AG04449 (cell line): ENCODE data around the gene PIAS1.

Source experiments
- CTCF ChIA-PET: fragments of 350-600 bp; formaldehyde crosslinking; extraction: SDS; loops from one replicate; lab custom pipeline; 2021; ENCODE audit warnings: antibody characterized with exemption; lab: Yijun Ruan, JAX
- POLR2A ChIA-PET: fragments of 400-600, 350-600 bp; formaldehyde crosslinking; extraction: SDS; loops from one replicate; lab custom pipeline; 2020; ENCODE audit warnings: antibody characterized with exemption, inconsistent platforms; lab: Yijun Ruan, JAX
- DNase-seq: peaks from one replicate; pipeline ENCODE4 v3.0.0-alpha.2; 2010; ENCODE audit warnings: low read depth, low spot score
- H3K4me3 ChIP-seq: 2 replicates; pipeline ENCODE4 v1.5.1; 2011; ENCODE audit warnings: low read depth, mild to moderate bottlenecking, control low read depth, low read length
- TF ChIP-seq, protein P1 (sequence below): IDR thresholded peaks from one replicate; pipeline ENCODE4 v1.5.1; 2011; ENCODE audit warnings: mild to moderate bottlenecking, moderate library complexity, low read length, control low read depth, inconsistent platforms; ENCODE audit not compliant: insufficient read depth; ENCODE audit errors: missing control alignments

PIAS1 gene

DNA sequence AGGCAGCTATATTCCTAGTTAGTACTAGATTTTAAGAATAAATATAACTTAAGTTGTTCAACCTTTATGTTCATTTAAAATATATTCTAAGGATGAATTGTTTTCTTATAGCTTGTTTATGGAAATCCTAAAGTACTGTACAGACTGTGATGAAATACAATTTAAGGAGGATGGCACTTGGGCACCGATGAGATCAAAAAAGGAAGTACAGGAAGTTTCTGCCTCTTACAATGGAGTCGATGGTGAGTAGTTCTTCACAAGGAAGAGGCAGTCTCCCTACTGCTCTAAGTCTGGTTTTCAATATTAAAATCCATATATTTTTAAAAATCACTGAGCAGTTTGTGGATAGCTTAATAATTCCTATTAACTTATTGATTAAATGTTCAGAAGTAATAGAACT lies 121.4 kb downstream of the PIAS1 start:
- H3K4me3 ChIP-seq, result no peak overlapping the region
- POLR2A ChIA-PET, result no interaction called here
- TF ChIP-seq, protein P1, sequence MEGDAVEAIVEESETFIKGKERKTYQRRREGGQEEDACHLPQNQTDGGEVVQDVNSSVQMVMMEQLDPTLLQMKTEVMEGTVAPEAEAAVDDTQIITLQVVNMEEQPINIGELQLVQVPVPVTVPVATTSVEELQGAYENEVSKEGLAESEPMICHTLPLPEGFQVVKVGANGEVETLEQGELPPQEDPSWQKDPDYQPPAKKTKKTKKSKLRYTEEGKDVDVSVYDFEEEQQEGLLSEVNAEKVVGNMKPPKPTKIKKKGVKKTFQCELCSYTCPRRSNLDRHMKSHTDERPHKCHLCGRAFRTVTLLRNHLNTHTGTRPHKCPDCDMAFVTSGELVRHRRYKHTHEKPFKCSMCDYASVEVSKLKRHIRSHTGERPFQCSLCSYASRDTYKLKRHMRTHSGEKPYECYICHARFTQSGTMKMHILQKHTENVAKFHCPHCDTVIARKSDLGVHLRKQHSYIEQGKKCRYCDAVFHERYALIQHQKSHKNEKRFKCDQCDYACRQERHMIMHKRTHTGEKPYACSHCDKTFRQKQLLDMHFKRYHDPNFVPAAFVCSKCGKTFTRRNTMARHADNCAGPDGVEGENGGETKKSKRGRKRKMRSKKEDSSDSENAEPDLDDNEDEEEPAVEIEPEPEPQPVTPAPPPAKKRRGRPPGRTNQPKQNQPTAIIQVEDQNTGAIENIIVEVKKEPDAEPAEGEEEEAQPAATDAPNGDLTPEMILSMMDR, result no peak
- no peak for DNase-seq
- CTCF ChIA-PET, result interaction anchor here (1.0 to 1.8 kb wide), 5 partner anchors 18 to 312 kb away, joined by 3 to 10 read pairs (median 3); no protein-coding TSS in a partner anchor

DNA sequence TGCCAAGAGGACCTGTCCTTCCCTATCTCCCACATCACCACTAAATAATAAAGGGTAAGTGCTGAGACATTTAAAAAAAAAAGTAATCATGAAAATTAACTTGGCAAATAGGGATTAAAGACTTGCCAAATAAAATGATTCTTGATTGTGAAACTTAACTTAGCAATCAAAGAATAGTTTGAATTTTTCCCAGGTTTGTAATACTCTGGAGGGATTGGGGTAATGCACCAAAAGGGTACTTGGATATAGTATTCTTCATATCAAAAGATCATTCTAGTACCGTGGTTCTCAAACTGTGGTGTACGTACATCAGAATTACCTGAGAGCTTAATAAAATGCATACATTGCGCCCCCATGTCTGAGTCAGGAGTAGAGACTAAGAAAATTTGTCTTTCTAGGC lies 122.5 kb downstream of the PIAS1 start:
- no peak overlapping the region for H3K4me3 ChIP-seq
- CTCF ChIA-PET, result interaction anchor here (1.1 to 1.8 kb wide), 3 partner anchors 15 to 313 kb away, joined by 3 to 10 read pairs (median 3); no protein-coding TSS in a partner anchor
- TF ChIP-seq, protein P1, result no peak
- no peak for DNase-seq
- POLR2A ChIA-PET, result no interaction called here

DNA sequence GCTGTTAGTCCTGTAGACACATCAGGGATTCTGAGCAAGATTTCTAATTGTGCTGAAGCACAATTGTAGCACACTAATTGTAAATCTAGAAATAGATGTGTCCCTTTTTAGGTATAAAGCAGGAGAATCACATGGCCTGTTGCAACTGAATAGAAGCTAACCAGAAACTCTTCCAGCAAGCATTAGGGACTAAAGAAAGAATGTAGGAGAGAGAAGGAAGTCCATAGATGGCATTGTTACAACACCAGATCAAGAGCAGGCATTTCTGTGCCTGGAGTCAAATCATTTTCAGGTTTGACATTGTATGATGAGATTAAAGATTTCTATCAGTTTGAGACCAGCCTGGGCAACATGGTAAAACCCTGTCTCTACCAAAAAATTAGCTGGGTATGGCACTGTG lies 123.6 kb downstream of the PIAS1 start:
- ChIA-PET POLR2A (no interaction called here), CTCF (interaction anchor here (1.0 to 1.5 kb wide), 2 partner anchors 19 to 315 kb away, joined by 3 to 7 read pairs; no protein-coding TSS in a partner anchor)
- DNase-seq, result peak; percentile 61
- TF ChIP-seq, protein P1, result no peak
- no peak overlapping the region for H3K4me3 ChIP-seq

DNA sequence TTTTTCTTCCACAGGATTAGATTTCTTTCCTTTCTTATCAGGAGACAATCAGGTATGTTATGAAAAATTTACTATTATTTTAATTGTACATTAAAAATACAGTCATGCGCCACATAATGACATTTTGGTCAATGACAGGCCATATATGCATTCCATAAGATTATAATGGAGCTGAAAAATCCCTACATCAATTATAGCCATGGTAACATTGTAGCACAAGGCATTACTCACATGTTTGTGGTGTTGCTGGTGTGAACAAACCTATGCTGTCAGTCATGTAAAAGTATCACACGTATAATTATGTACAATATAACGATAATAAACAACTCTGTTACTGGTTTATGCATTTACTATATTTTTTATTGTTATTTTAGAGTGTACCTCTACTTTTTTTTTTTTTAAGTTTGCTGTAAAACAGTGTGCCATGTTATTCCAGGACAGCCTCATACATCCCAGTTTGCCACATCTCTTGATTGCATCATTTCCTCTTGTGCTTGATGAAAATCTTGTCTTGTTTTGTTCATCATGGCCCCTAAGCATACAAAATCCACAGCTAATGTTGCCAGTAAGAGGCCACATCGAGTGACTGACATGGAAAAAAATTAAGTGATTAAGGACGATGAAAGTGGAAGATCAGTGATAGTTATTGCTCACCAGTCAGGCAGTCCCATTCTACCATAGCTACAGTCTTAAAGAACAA lies 129.7 kb downstream of the PIAS1 start:
- no peak overlapping the region for H3K4me3 ChIP-seq
- TF ChIP-seq, protein P1, result no peak
- DNase-seq, result peak; percentile 5
- ChIA-PET CTCF (interaction anchor here (0.9 to 2.1 kb wide), 7 partner anchors 8 to 320 kb away, joined by 3 to 10 read pairs (median 3); no protein-coding TSS in a partner anchor), POLR2A (no interaction called here)

DNA sequence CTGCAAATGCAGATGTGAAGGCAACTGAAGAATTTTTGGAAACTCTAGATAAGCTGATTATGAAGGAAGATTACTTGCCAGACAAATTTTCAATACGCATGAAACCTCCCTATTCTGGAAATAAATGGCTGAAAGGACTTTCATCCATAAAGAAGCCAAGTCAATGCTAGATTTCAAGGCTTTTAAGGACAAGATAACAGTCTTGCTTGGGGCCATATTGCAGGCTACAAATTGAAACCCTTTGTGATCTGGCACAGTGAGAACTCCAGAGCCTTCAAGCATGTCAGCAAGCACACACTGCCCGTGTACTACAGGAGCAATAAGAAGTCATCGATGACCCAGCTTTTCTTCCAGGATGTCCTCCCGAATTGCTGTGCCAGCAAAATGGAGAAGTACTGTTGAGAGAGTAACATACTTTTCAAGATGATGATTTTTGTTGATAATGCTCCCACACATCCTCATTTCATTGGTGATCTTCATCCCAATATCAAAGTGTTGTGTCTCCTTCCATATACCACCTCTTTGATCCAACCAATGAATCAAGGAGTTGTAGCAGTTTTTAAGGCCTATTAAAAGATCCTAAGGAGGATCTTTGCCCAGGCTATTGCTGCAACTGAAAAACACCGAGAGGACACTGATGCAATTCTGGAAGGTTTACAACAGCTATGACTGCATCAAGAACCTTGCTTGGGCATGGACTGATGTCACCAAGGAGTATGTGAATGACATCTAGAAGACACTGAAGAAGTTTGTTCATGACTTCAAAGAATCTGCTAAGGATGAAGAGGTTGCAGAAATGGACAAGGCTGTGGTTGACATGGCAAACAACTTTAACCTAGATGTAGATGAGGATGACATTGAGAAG lies 130.7 kb downstream of the PIAS1 start:
- DNase-seq, result no peak
- ChIA-PET CTCF (interaction anchor here (0.9 to 2.1 kb wide), 5 partner anchors 10 to 321 kb away, joined by 3 to 10 read pairs (median 5); no protein-coding TSS in a partner anchor), POLR2A (no interaction called here)
- H3K4me3 ChIP-seq, result no peak overlapping the region
- TF ChIP-seq, protein P1, result no peak
